HG03159 (cell line): ENCODE results near the gene SLC9A9.
A peak's percentile ranks its signal among the peaks of the same experiment; 100 is the strongest.

ENCODE experiments used
- ATAC-seq: cut with Tn5 transposase; IDR thresholded peaks from one replicate; pipeline ENCODE4 v1.9.1; 2021; ENCODE audit warnings: mild to moderate bottlenecking, moderate library complexity; ENCODE audit not compliant: unreplicated experiment

SLC9A9 gene

GRCh38 chr3:143267989-143268388 lies 580.3 kb downstream of the SLC9A9 start:
- no peak for ATAC-seq

GRCh38 chr3:143266927-143267326 lies 581.3 kb downstream of the SLC9A9 start:
- peak; percentile 82 for ATAC-seq

- no peak for ATAC-seq
Observed at GRCh38 chr3:143266511-143266910, 581.8 kb downstream of the SLC9A9 start.

- no peak for ATAC-seq
Observed at GRCh38 chr3:143265501-143266070, 582.7 kb downstream of the SLC9A9 start.

- ATAC-seq = no peak
Observed at GRCh38 chr3:143263852-143264513, 584.3 kb downstream of the SLC9A9 start.

GRCh38 chr3:143261848-143262247 lies 586.4 kb downstream of the SLC9A9 start:
- no peak for ATAC-seq

GRCh38 chr3:143258692-143259091 lies 589.6 kb downstream of the SLC9A9 start:
- ATAC-seq = no peak

GRCh38 chr3:143256416-143256815 lies 591.9 kb downstream of the SLC9A9 start:
- no peak for ATAC-seq

- ATAC-seq = no peak
Observed at GRCh38 chr3:143255739-143256138, 592.5 kb downstream of the SLC9A9 start.

GRCh38 chr3:143252931-143253330 lies 595.3 kb downstream of the SLC9A9 start:
- no peak for ATAC-seq

- ATAC-seq = no peak
Observed at GRCh38 chr3:143249014-143249413, 599.3 kb downstream of the SLC9A9 start.

GRCh38 chr3:143247073-143247472 lies 601.2 kb downstream of the SLC9A9 start:
- ATAC-seq = no peak

GRCh38 chr3:143245692-143246091 lies 602.6 kb downstream of the SLC9A9 start:
- no peak for ATAC-seq

- no peak for ATAC-seq
Observed at GRCh38 chr3:143244516-143245063, 603.7 kb downstream of the SLC9A9 start.

GRCh38 chr3:143243686-143244085 lies 604.6 kb downstream of the SLC9A9 start:
- no peak for ATAC-seq

- ATAC-seq = no peak
Observed at GRCh38 chr3:143242691-143243090, 605.6 kb downstream of the SLC9A9 start.

- no peak for ATAC-seq
Observed at GRCh38 chr3:143242101-143242500, 606.2 kb downstream of the SLC9A9 start.

- no peak for ATAC-seq
Observed at GRCh38 chr3:143241481-143241951, 606.8 kb downstream of the SLC9A9 start.

GRCh38 chr3:143240886-143241285 lies 607.4 kb downstream of the SLC9A9 start:
- ATAC-seq = no peak

GRCh38 chr3:143239031-143239430 lies 609.2 kb downstream of the SLC9A9 start:
- ATAC-seq = no peak

GRCh38 chr3:143237077-143237627 lies 611.1 kb downstream of the SLC9A9 start:
- no peak for ATAC-seq
